B cell (primary cell): ENCODE data around the gene GALK1.

Experiments used
- EZH2 ChIP-seq: IDR thresholded peaks from 2 replicates; pipeline ENCODE4 v1.6.1; 2012; ENCODE audit warnings: borderline replicate concordance, low read depth, mild to moderate bottlenecking, moderate library complexity, low read length; ENCODE audit not compliant: insufficient read depth, poor library complexity, severe bottlenecking
- TF ChIP-seq, protein P1 (sequence below): fragments of 200-600 bp; IDR thresholded peaks from one replicate; pipeline ENCODE4 v1.8.0; 2022; ENCODE audit warnings: antibody characterized with exemption, mild to moderate bottlenecking

GRCh38 chr17:75733471-75733870 is 31.5 kb downstream of the GALK1 start:
- TF ChIP-seq, protein P1, sequence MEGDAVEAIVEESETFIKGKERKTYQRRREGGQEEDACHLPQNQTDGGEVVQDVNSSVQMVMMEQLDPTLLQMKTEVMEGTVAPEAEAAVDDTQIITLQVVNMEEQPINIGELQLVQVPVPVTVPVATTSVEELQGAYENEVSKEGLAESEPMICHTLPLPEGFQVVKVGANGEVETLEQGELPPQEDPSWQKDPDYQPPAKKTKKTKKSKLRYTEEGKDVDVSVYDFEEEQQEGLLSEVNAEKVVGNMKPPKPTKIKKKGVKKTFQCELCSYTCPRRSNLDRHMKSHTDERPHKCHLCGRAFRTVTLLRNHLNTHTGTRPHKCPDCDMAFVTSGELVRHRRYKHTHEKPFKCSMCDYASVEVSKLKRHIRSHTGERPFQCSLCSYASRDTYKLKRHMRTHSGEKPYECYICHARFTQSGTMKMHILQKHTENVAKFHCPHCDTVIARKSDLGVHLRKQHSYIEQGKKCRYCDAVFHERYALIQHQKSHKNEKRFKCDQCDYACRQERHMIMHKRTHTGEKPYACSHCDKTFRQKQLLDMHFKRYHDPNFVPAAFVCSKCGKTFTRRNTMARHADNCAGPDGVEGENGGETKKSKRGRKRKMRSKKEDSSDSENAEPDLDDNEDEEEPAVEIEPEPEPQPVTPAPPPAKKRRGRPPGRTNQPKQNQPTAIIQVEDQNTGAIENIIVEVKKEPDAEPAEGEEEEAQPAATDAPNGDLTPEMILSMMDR, result no peak
- TF ChIP-seq EZH2, result no peak
